Hepatocyte (in vitro differentiated cells): ENCODE results near the gene CASR. TPM values are rescaled to one million over a fixed set of nuclear protein-coding genes. Genes with fewer than 3 reads are reported as not detected.
A peak's percentile ranks its signal among the peaks of the same experiment; 100 is the strongest.

Source experiments
- DNase-seq: peaks from one replicate; pipeline ENCODE4 v3.0.0-alpha.2; 2016; ENCODE audit warnings: low spot score
- H2AFZ ChIP-seq: fragments of 200-600 bp; sonication (generic); 2 replicates; pipeline ENCODE4 v1.6.0; 2016; ENCODE audit warnings: antibody characterized with exemption, mild to moderate bottlenecking
- H3K27ac ChIP-seq: fragments of 200-600 bp; sonication (generic); 2 replicates; pipeline ENCODE4 v1.5.1; 2016; ENCODE audit warnings: mild to moderate bottlenecking
- H3K27me3 ChIP-seq: fragments of 200-600 bp; sonication (generic); 2 replicates; pipeline ENCODE4 v1.6.1; 2016
- H3K36me3 ChIP-seq: fragments of 200-600 bp; sonication (generic); replicated peaks from 2 replicates; pipeline ENCODE4 v1.5.1; 2016; ENCODE audit warnings: low read depth; ENCODE audit not compliant: insufficient read depth
- H3K4me1 ChIP-seq: fragments of 200-600 bp; sonication (generic); 2 replicates; pipeline ENCODE4 v1.5.1; 2016; ENCODE audit warnings: mild to moderate bottlenecking, moderate library complexity; ENCODE audit not compliant: insufficient read depth
- H3K4me2 ChIP-seq: fragments of 200-600 bp; sonication (generic); 2 replicates; pipeline ENCODE4 v1.6.0; 2016
- H3K4me3 ChIP-seq: fragments of 200-600 bp; sonication (generic); 2 replicates; pipeline ENCODE4 v1.5.1; 2016; ENCODE audit warnings: mild to moderate bottlenecking
- H3K79me2 ChIP-seq: fragments of 200-600 bp; sonication (generic); 2 replicates; pipeline ENCODE4 v1.6.0; 2017; ENCODE audit warnings: mild to moderate bottlenecking
- H3K9me2 ChIP-seq: fragments of 200-600 bp; sonication (generic); replicated peaks from 2 replicates; pipeline ENCODE4 v1.6.0; 2017; ENCODE audit warnings: mild to moderate bottlenecking; ENCODE audit not compliant: insufficient read depth
- H3K9me3 ChIP-seq: fragments of 200-600 bp; sonication (generic); 2 replicates; pipeline ENCODE4 v1.5.1; 2016; ENCODE audit warnings: low read depth, mild to moderate bottlenecking
- H4K20me1 ChIP-seq: fragments of 200-600 bp; sonication (generic); 2 replicates; pipeline ENCODE4 v1.6.0; 2016; ENCODE audit warnings: mild to moderate bottlenecking; ENCODE audit not compliant: insufficient read depth, poor library complexity, severe bottlenecking
- CTCF ChIP-seq: fragments of 200-600 bp; sonication (generic); IDR thresholded peaks from 2 replicates; pipeline ENCODE4 v1.5.1; 2016; ENCODE audit warnings: antibody characterized with exemption, mild to moderate bottlenecking; ENCODE audit not compliant: poor library complexity
- EZH2 ChIP-seq: fragments of 200-600 bp; sonication (generic); IDR thresholded peaks from 2 replicates; pipeline ENCODE4 v1.6.1; 2016; ENCODE audit warnings: antibody characterized with exemption, mild to moderate bottlenecking, borderline replicate concordance
- EZH2phosphoT487 ChIP-seq: fragments of 200-600 bp; sonication (generic); IDR thresholded peaks from one replicate; pipeline ENCODE4 v1.6.1; 2018; ENCODE audit warnings: antibody characterized with exemption, mild to moderate bottlenecking, low read depth, moderate library complexity; ENCODE audit not compliant: unreplicated experiment, severe bottlenecking
- WGBS: methylation state at CpG from one replicate; pipeline ENCODE4 v1.1.6; 2016; ENCODE audit warnings: low lambda C conversion rate; ENCODE audit errors: missing lambda C conversion rate; 5-methylcytosine and 5-hydroxymethylcytosine counted together
- polyA plus RNA-seq: library from polyadenylated mRNA; unstranded; fragments of >200 nt; fragmentation: Nextera tagmentation; extraction: Ambion mirVana; gene quantifications from 2 replicates; pipeline ENCODE4 v1.2.1, GENCODE V29; 2016
- total RNA-seq: library from RNA; depleted of rRNA; stranded (reverse); fragments of >200 nt; gene quantifications from 2 replicates; pipeline ENCODE4 v1.2.3, GENCODE V29; 2014

CASR gene
- total and polyA plus RNA-seq, 2 experiments from 2014 or later: 0.18 to 0.37 TPM

- Histone ChIP-seq H3K27ac (no peak overlapping the region), H4K20me1 (no peaks in the 10 kb centered on the region), H3K4me3 (no peak overlapping the region), H3K79me2 (no peaks in the 10 kb centered on the region), H3K27me3 (no peaks in the 10 kb centered on the region), H3K9me3 (no peaks in the 10 kb centered on the region), H3K4me2 (peak overlapping the region; percentile 43), H2AFZ (no peak overlapping the region), H3K36me3 (no peaks in the 10 kb centered on the region), H3K9me2 (no peaks in the 10 kb centered on the region), H3K4me1 (peaks cover 6% of the 10 kb centered on the region)
- DNase-seq: peak; percentile 56
- 38% methylated on average over 3 of the region's 3 CpGs for WGBS
- TF ChIP-seq EZH2 (no peak), CTCF (peak; percentile 31), EZH2phosphoT487 (no peak)
Measured at GRCh38 chr3:122305818-122306621, 122.6 kb downstream of the CASR start.

- H3K27ac ChIP-seq: no peak overlapping the region
- no peak overlapping the region for H3K4me2 ChIP-seq
- no peak for TF ChIP-seq CTCF
- TF ChIP-seq EZH2phosphoT487: no peak
- no peak for TF ChIP-seq EZH2
- H4K20me1 ChIP-seq: no peaks in the 10 kb centered on the region
- H3K79me2 ChIP-seq: no peaks in the 10 kb centered on the region
- H3K4me3 ChIP-seq: no peak overlapping the region
- no peaks in the 10 kb centered on the region for H3K27me3 ChIP-seq
- no peaks in the 10 kb centered on the region for H3K36me3 ChIP-seq
- no peak for DNase-seq
- H3K4me1 ChIP-seq: peaks cover 6% of the 10 kb centered on the region
- H3K9me2 ChIP-seq: no peaks in the 10 kb centered on the region
- no peaks in the 10 kb centered on the region for H3K9me3 ChIP-seq
- H2AFZ ChIP-seq: no peak overlapping the region
- WGBS: 66% methylated on average over 2 of the region's 2 CpGs
Measured at GRCh38 chr3:122306622-122306953, 123.1 kb downstream of the CASR start.

DNA sequence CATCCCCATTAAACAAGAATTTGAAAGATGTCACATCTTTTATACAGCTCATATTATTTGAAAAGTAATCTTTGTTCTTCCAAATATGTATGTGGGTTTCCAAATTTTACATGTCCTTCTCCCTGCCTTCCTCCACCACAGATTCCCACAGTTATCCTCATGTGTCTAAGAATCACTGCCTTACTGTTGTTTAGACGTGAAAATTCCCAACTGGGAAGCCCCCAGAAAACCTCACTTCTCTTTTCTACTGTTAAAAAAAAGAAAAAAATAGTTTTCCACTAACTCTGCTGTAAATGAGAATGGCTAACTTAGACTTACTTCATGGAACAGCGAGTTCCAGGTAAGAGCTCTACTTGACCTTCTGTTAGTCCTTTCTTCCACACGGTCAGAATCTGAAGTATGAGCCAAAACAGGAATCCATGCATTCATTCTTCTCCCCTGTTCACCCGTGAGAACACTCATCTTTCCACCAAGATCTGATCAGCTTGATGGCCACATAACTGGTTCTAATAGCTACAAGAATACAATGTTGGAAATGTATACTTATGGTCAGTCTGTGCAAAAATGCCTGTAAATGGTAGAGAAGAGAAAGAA is 123.7 kb downstream of the CASR start:
- WGBS: 84% methylated on average over 4 of the region's 4 CpGs
- no peak overlapping the region for H3K4me2 ChIP-seq
- H3K79me2 ChIP-seq: no peaks in the 10 kb centered on the region
- no peaks in the 10 kb centered on the region for H3K9me3 ChIP-seq
- no peak overlapping the region for H2AFZ ChIP-seq
- no peak overlapping the region for H3K27ac ChIP-seq
- H3K4me3 ChIP-seq: no peak overlapping the region
- H3K27me3 ChIP-seq: no peaks in the 10 kb centered on the region
- H3K4me1 ChIP-seq: peaks cover 6% of the 10 kb centered on the region
- no peaks in the 10 kb centered on the region for H3K9me2 ChIP-seq
- no peak for DNase-seq
- H3K36me3 ChIP-seq: no peaks in the 10 kb centered on the region
- TF ChIP-seq CTCF (no peak), EZH2 (no peak), EZH2phosphoT487 (no peak)
- no peaks in the 10 kb centered on the region for H4K20me1 ChIP-seq
